K562 (cell line): ENCODE results near the gene AFF1. TPM values are rescaled to one million over a fixed set of nuclear protein-coding genes. Genes with fewer than 3 reads are reported as not detected.

ENCODE experiments used
- ATAC-seq: fragments of 200-7000 bp; cut with Tn5 transposase; 3 replicates; pipeline ENCODE4 v1.9.1; 2020; ENCODE audit warnings: moderate library complexity
- BruUV-seq: library from RNA; stranded (reverse); fragments of 400-500 nt; replicated peaks from 2 replicates; lab custom pipeline; 2021; lab: Mats Ljungman, UMichigan
- CTCF ChIA-PET: fragments of 300-600 bp; formaldehyde crosslinking; extraction: SDS; loops from one replicate; lab custom pipeline; 2021; ENCODE audit warnings: low intra/inter-chr PET ratio; lab: Yijun Ruan, JAX
- POLR2A ChIA-PET: fragments of 300-600, 350-650 bp; sonication (Branson Sonifier 250); formaldehyde crosslinking; extraction: SDS; loops from one replicate; lab custom pipeline; 2021; ENCODE audit warnings: antibody characterized with exemption, inconsistent platforms; lab: Yijun Ruan, JAX
- DNase-seq, 4 experiments: peaks; one replicate each; pipeline versions ENCODE4 v3.0.0 to v3.0.0-alpha.2; 2011 to 2018; ENCODE audit warnings: low spot score in 3 of 4, mixed read lengths in 3 of 4; ENCODE audit errors: extremely low read depth in 1 of 4
- FAIRE-seq: peaks from 2 replicates; lab custom pipeline; 2011; peaks lifted over from hg19 to GRCh38; lab: Jason Lieb, UNC
- H2AFZ ChIP-seq: 2 replicates; pipeline ENCODE4 v1.6.0; 2011; ENCODE audit warnings: low read depth, low read length, control low read depth, inconsistent platforms
- H3K27ac ChIP-seq: fragments of 200-600 bp; 3 replicates; pipeline ENCODE4 v1.8.0; 2011; ENCODE audit warnings: low read depth, mild to moderate bottlenecking, control low read depth, inconsistent platforms, low read length, moderate library complexity, mixed read lengths; ENCODE audit errors: extremely low read depth
- H3K27me3 ChIP-seq, 2 experiments: fragments of 300-600 bp in 1 of 2; 2 replicates in 1 of 2; 3 replicates in 1 of 2; pipeline versions ENCODE4 v1.6.0 to v1.8.0; 2011; ENCODE audit warnings: inconsistent platforms in 2 of 2, low read length in 2 of 2, mild to moderate bottlenecking in 1 of 2, mixed read lengths in 1 of 2, moderate library complexity in 1 of 2; ENCODE audit not compliant: control insufficient read depth in 2 of 2, insufficient read depth in 2 of 2
- H3K36me3 ChIP-seq: fragments of 300-600 bp; 3 replicates; pipeline ENCODE4 v1.8.0; 2011; ENCODE audit warnings: mild to moderate bottlenecking, low read length, inconsistent platforms; ENCODE audit not compliant: control insufficient read depth, insufficient read depth
- H3K4me1 ChIP-seq, 2 experiments: fragments of 200-600 bp in 1 of 2; replicated peaks in 1 of 2; 2 replicates in 1 of 2; 3 replicates in 1 of 2; pipeline versions ENCODE4 v1.5.1 to v1.8.0; 2011; ENCODE audit warnings: inconsistent platforms in 2 of 2, low read length in 2 of 2, mild to moderate bottlenecking in 1 of 2, mixed read lengths in 1 of 2, moderate library complexity in 1 of 2; ENCODE audit not compliant: control insufficient read depth in 2 of 2, insufficient read depth in 2 of 2
- H3K4me2 ChIP-seq: 2 replicates; pipeline ENCODE4 v1.6.1; 2011; ENCODE audit warnings: low read length, control low read depth, inconsistent platforms, mixed read lengths; ENCODE audit not compliant: insufficient read depth
- H3K4me3 ChIP-seq: fragments of 200-600 bp; sonication (generic), shearing (Covaris generic); 2 replicates; pipeline ENCODE4 v1.5.1; 2016; ENCODE audit warnings: control low read depth, inconsistent platforms
- H3K79me2 ChIP-seq: fragments of 200-600 bp; 3 replicates; pipeline ENCODE4 v1.8.0; 2011; ENCODE audit warnings: low read length, inconsistent platforms; ENCODE audit not compliant: control insufficient read depth, insufficient read depth
- H3K9ac ChIP-seq, 2 experiments: 2 replicates each; pipeline versions ENCODE4 v1.6.0 to v1.6.1; 2011; ENCODE audit warnings: low read depth in 2 of 2, low read length in 2 of 2, control low read depth in 1 of 2, inconsistent platforms in 1 of 2, mild to moderate bottlenecking in 1 of 2, mixed read lengths in 1 of 2; ENCODE audit not compliant: insufficient read depth in 1 of 2
- H3K9me1 ChIP-seq: one replicate; pipeline ENCODE4 v1.6.0; 2011; ENCODE audit warnings: inconsistent platforms, mild to moderate bottlenecking, low read length, moderate library complexity; ENCODE audit not compliant: control insufficient read depth, insufficient read depth
- H3K9me3 ChIP-seq: replicated peaks from 2 replicates; pipeline ENCODE4 v1.5.1; 2011; ENCODE audit warnings: low read depth, low read length, inconsistent platforms; ENCODE audit not compliant: control insufficient read depth, insufficient read depth
- H4K20me1 ChIP-seq: replicated peaks from 2 replicates; pipeline ENCODE4 v1.6.1; 2011; ENCODE audit warnings: low read length, inconsistent platforms, mixed read lengths; ENCODE audit not compliant: control insufficient read depth, insufficient read depth
- CBX1 ChIP-seq: sonication (generic); IDR thresholded peaks from 2 replicates; pipeline ENCODE4 v1.6.1; 2016; ENCODE audit warnings: antibody characterized with exemption, low read depth, mild to moderate bottlenecking
- CC2D1A ChIP-seq: fragments of 450-650 bp; IDR thresholded peaks from 2 replicates; pipeline ENCODE4 v1.6.1; 2017; ENCODE audit warnings: mild to moderate bottlenecking
- CHAMP1 ChIP-seq: fragments of 450-650 bp; IDR thresholded peaks from 2 replicates; pipeline ENCODE4 v1.6.1; 2016; ENCODE audit warnings: mild to moderate bottlenecking
- CHCHD3 ChIP-seq: fragments of 250-450 bp; sonication (Bioruptor Pico); IDR thresholded peaks from 2 replicates; pipeline ENCODE4 v2.1.2; 2022; ENCODE audit warnings: mild to moderate bottlenecking
- ELF2 ChIP-seq: fragments of 250-450 bp; sonication (Bioruptor Pico); IDR thresholded peaks from 2 replicates; pipeline ENCODE4 v1.5.0; 2021; ENCODE audit warnings: mild to moderate bottlenecking
- MBD2 ChIP-seq: sonication (generic); IDR thresholded peaks from 2 replicates; pipeline ENCODE4 v1.6.1; 2016; ENCODE audit warnings: low read depth, borderline replicate concordance
- NCOA1 ChIP-seq: fragments of 450-650 bp; IDR thresholded peaks from 2 replicates; pipeline ENCODE4 v1.6.1; 2016; ENCODE audit warnings: low read depth
- PCBP2 ChIP-seq: fragments of 200-400 bp; formaldehyde crosslinking; IDR thresholded peaks from 2 replicates; pipeline ENCODE4 v1.6.1; 2018; ENCODE audit warnings: low read length, low read depth, mild to moderate bottlenecking, moderate library complexity; ENCODE audit not compliant: poor library complexity, severe bottlenecking
- RBM17 ChIP-seq: fragments of 200-400 bp; formaldehyde crosslinking; IDR thresholded peaks from 2 replicates; pipeline ENCODE4 v1.6.1; 2017; ENCODE audit warnings: low read depth, mild to moderate bottlenecking, low read length, borderline replicate concordance
- RUNX1 ChIP-seq: sonication (generic); IDR thresholded peaks from 2 replicates; pipeline ENCODE4 v1.6.1; 2016; ENCODE audit warnings: antibody characterized with exemption, low read depth
- ZNF780A ChIP-seq: fragments of 250-450 bp; sonication (Bioruptor Pico); IDR thresholded peaks from 2 replicates; pipeline ENCODE4 v1.5.0; 2021; ENCODE audit warnings: mild to moderate bottlenecking
- ZSCAN32 ChIP-seq: fragments of 450-650 bp; formaldehyde crosslinking; IDR thresholded peaks from 2 replicates; pipeline ENCODE4 v1.4.0; 2020; ENCODE audit warnings: mild to moderate bottlenecking, moderate library complexity
- WGBS: fragments of 100-300 bp; shearing (Covaris generic); methylation state at CpG from one replicate; pipeline ENCODE4 v1.1.6; 2016; ENCODE audit warnings: low coverage, mixed read lengths; ENCODE audit not compliant: insufficient coverage; ENCODE audit errors: missing lambda C conversion rate; 5-methylcytosine and 5-hydroxymethylcytosine counted together
- in situ Hi-C: fragments of 300-500 bp; cut with MboI; formaldehyde crosslinking; loops from 4 replicates; pipeline ENCODE4 v1.15.0; 2018; ENCODE audit warnings: inconsistent platforms, mixed read lengths
- intact Hi-C: fragments of 100-400 bp; cut with micrococcal nuclease; formaldehyde crosslinking; loops from 2 replicates; pipeline ENCODE4 v1.14.2; 2022
- polyA plus RNA-seq, 8 experiments: library from polyadenylated mRNA; depleted of rRNA in 4 of 8; stranded (reverse) in 5 of 8; unstranded in 3 of 8; fragments of >200 nt; fragmentation: Nextera tagmentation in 2 of 8; fragmentation: Illumina TruSeq in 1 of 8; extraction: Ambion mirVana in 2 of 8; extraction: Trizol in 1 of 8; gene quantifications; 2 replicates each; pipeline versions ENCODE4 v1.2.1 to v1.2.3, GENCODE V29; 2011 to 2014; ENCODE audit warnings: inconsistent platforms in 1 of 8, missing spikeins in 1 of 8
- total RNA-seq, 7 experiments: library from RNA; depleted of rRNA in 6 of 7; stranded (reverse); fragments of >200 nt in 6 of 7; fragmentation: Illumina TruSeq in 2 of 7; extraction: Trizol in 2 of 7; gene quantifications; 2 replicates each; pipeline versions ENCODE4 v1.2.1 to v1.2.3, GENCODE V29; 2011 to 2021; ENCODE audit warnings: low replicate concordance in 1 of 7

Gene AFF1
- total and polyA plus RNA-seq, 9 of the 15 experiments (the other 6 are each of a cell fraction or from before 2014, with no cell fraction given), result 4.1 to 47.5 (median 17.2) TPM

DNA sequence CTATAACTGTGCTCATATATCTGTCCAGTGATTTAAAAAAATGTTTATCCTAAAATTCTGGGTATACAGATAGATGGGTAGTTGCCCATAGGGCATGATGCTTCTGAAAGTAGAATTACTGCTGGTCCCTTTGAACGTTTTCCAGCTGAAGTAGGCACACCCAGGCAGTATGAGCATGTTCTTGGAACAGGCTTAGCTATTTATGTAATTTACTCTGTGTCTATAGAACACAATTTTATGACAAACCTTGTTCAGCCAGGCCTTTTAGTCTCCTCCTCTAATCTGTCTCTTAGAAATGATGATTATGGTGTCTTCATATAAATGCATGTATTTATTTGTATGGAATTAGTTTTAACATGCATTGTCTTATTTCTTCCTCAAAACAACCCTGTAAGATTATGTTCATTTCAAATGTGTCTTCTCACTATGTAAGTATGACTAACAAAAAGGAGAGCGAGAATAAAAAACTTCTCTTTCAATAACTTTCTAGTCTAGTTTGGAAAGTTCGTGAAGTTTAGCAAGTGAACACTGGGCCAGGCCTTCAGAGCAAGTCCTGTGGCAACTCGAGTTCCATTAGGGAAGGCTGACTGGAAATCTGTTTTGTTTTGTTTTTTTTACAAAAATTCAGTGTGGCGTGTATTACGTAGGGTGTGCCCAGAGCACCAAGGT, 142.0 kb downstream of the AFF1 start:
- no peaks in the 10 kb centered on the region for H3K9me1 ChIP-seq
- no peaks in the 10 kb centered on the region for H3K27me3 ChIP-seq
- DNase-seq, result no peak
- in situ Hi-C loops (no loop called here), intact Hi-C loops (no loop called here)
- H3K4me1 ChIP-seq, result peaks cover 0 to 17% of the 10 kb centered on the region in 2 experiments; a peak in 2 of 5 replicates
- peaks cover 9% of the 10 kb centered on the region; the same call in 2 of the 3 replicates for H3K36me3 ChIP-seq
- no peak overlapping the region for H2AFZ ChIP-seq
- no peak for FAIRE-seq
- no peak for ATAC-seq
- no peak for TF ChIP-seq ELF2 (CRISPR knock-in tag)
- TF ChIP-seq CHCHD3 (CRISPR knock-in tag), result no peak
- TF ChIP-seq CC2D1A, result no peak
- no peak for TF ChIP-seq RUNX1
- no peak for TF ChIP-seq CHAMP1
- no peak for TF ChIP-seq ZSCAN32 (CRISPR knock-in tag)
- TF ChIP-seq ZNF780A (CRISPR knock-in tag), result no peak
- no peak for TF ChIP-seq PCBP2
- TF ChIP-seq CBX1, result no peak
- no peak for TF ChIP-seq NCOA1
- TF ChIP-seq MBD2, result no peak
- no peak for TF ChIP-seq RBM17
- TF ChIP-seq, all 486 proteins: peak for 0
- Histone ChIP-seq H3K27ac (no peak overlapping the region), H4K20me1 (0 out of 2 replicates have a peak, but pooled peaks cover 12% of the 10 kb centered on the region), H3K9me3 (no peaks in the 10 kb centered on the region), H3K79me2 (peaks cover 76% of the 10 kb centered on the region), H3K4me3 (no peak overlapping the region), H3K4me2 (no peak overlapping the region), H3K9ac (no peak overlapping the region)
- CTCF ChIA-PET, result no interaction called here
- POLR2A ChIA-PET, result interaction anchor here (1.1 kb wide), 1 partner anchor 16 kb away, joined by 4 read pairs; no protein-coding TSS in a partner anchor
- WGBS, result 74% methylated on average over 6 of the region's 6 CpGs
- no TSS peak for BruUV-seq
